Activated T-cell treated with anti-CD3 and anti-CD28 coated beads, Interleukin-2, amount 50 U/mL, for 1 hour (primary cell): Measurements from ENCODE around the gene HOXC6.

ENCODE experiments used
- DNase-seq: peaks from one replicate; pipeline ENCODE4 v3.0.0-alpha.2; 2020

Gene HOXC6

DNA sequence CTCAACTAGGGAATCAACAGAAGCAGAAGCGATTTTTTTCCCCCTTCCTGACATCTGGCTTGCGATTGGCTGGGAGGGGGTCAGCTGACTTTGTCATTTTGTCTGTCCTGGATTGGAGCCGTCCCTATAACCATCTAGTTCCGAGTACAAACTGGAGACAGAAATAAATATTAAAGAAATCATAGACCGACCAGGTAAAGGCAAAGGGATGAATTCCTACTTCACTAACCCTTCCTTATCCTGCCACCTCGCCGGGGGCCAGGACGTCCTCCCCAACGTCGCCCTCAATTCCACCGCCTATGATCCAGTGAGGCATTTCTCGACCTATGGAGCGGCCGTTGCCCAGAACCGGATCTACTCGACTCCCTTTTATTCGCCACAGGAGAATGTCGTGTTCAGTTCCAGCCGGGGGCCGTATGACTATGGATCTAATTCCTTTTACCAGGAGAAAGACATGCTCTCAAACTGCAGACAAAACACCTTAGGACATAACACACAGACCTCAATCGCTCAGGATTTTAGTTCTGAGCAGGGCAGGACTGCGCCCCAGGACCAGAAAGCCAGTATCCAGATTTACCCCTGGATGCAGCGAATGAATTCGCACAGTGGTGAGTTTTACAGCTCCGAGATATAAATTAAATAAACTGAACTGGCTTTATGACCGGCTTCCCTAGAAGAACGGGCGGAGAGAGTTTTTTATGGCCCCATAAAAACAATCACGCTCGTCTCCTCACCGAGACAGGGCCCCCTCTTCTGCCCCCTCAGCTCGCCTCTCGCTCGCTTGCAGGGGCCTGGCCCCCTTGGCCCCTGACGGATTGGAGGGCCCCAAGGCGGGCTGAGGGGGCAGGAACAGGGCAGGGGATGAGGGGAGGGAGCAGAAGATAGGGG lies at the start of gene HOXC6:
TSS of gene HOXC6 (plus strand) at position 127 of the 888 bp plus-strand sequence. CDS start at position 209, 82 bp downstream.
- DNase-seq, result no peak

DNA sequence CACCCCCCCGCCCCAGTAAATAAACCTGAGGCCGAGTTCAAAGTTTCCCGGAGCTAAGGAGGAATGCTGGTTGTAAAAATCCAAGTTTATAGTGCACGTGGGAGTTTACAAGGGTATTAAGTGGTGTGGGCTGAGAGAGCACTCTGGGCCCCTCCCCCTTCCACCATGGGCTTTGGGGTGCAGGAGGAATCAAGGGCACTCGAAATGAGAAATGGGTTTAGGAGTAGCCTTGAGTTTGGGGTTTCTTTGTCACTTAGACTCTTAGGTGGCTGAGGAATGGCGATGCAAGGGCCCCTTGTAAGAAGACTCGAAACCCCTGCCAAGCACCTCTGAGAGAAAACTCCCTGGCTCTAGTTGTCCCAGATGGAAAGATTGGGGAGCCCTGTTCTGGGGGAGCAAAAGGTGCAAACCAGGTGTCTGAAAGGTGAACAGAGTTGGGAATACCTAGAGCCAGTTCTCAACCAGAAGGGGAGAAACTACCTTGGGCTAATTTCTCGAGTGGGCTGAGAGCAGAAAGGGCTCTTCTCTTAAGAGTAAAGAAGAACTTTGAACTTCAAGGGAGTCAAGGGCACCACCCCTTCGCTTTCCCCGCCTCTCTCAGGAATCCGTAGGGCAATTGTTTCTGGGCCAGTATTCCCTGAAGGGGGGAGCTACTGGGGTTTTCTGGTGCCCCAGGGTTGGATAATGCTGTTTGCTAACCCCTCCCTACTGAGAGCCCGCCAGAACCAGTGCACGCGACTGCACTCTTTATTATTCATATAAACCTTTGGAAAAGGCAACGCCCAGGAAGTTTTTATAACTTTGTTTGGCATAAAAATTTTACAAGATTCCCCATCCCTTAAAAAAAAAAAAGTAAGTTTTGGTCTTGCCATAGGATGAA lies 49.5 kb upstream of the HOXC6 start:
- no peak for DNase-seq

DNA sequence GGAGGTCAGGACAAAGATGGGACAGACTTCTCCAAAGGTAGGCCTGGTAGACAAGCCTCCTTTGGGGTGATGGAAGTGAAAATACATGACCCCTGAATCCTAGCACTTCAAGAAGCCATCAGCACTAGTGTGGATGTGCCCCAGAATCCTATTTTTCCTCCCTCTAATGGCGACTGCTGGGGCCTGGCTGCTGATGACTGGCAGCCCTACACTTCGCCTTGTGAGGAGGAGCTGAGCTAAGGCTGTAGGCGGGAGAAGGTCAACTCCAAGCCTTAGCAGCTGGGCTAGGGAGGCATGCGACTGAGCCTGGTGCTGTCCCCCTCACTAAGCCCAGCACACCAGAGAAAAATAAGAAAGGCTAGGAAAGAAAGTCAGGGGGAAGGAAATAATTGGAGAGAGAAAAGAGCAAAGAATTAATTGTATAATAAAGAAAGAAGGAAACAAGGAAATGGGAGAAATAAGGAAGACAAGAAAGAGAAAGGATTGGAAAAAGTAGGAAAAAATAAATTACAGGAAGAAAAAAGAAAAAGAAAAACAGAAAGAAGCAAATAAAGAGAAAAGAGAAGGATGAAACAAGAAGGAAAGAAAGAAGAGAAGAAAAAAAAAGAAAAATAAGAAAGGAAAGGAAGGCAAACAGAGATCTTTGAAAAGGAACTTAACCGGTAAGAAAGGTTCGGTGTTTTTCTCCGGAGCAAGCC lies 48.0 kb upstream of the HOXC6 start:
- no peak for DNase-seq

DNA sequence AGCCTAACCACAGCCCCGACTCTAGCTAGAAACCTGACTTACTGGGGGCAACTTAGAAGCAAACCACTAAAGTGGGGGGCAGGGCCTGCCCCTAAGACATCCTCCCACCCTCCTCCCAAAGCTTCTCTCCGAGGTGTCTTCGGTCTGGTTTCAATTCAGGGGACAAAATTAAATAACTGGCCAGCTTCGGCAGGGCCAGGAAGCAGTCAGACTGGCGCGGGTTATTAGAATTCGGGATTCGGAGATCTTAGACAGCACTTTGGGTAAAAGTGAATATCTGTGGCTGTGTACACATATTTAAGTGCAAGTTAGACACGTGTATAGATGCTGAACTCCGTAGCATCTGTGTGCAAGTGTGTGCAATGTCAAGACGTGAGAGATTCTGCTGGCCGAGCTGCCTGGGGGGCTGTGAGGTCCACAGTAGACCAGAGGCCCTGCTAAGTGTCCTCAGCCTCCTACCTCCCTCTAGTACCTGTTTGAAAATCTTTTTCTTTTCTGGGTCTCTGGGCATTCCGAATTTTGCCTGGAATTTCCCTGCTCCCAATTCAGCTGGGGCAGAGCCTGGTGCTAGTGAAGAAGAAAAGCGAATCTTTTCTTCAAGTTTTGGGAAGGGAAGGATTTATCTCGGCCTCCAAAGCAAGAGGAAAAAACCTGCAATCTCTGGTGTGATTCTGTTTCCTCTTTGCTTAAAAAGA lies 47.3 kb upstream of the HOXC6 start:
- no peak for DNase-seq

DNA sequence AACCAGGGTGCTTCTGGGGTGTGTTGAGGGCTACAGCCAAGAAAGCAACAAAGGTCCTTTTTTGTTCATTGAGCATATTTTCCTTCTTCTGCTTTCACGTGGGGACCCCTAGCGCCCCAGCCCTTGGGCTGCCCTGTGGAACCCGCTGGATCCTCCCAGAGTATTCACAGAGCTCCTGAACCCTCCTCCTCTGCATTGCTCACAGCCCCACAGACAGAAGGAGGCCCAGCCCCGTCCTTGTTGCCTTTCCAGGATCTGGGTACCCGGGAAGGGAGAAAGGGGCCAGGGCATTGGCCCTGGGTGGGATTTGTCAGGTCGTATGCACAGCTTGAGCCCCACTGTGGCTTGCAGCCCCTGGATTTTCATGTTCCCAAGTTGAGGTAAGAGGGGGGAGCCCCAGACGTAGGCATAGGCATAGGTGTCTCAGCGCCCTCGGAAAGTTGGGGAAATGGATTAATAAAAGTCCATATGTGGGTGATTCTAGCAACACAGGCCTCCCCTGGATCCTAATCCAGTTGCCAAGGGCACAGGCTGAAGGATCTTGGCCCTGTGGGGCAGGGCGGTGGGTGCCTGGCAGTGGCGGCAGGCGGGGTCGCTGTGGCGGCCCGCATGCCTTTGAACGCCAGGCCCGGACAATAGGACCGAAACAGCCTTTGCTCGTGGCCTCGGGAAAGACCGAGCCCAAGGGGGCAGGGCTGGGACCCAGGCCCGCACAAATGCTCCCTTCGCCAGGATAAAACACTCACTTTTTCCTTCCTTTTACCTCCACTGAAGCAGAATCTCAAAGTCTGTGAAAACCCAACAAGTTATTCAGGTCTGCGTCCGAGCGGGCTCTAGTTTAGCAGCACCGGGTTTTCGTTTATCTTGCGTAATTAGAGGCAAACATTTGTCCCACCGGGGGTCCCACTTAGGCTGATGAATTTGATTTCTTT lies 46.3 kb upstream of the HOXC6 start:
- DNase-seq, result no peak

DNA sequence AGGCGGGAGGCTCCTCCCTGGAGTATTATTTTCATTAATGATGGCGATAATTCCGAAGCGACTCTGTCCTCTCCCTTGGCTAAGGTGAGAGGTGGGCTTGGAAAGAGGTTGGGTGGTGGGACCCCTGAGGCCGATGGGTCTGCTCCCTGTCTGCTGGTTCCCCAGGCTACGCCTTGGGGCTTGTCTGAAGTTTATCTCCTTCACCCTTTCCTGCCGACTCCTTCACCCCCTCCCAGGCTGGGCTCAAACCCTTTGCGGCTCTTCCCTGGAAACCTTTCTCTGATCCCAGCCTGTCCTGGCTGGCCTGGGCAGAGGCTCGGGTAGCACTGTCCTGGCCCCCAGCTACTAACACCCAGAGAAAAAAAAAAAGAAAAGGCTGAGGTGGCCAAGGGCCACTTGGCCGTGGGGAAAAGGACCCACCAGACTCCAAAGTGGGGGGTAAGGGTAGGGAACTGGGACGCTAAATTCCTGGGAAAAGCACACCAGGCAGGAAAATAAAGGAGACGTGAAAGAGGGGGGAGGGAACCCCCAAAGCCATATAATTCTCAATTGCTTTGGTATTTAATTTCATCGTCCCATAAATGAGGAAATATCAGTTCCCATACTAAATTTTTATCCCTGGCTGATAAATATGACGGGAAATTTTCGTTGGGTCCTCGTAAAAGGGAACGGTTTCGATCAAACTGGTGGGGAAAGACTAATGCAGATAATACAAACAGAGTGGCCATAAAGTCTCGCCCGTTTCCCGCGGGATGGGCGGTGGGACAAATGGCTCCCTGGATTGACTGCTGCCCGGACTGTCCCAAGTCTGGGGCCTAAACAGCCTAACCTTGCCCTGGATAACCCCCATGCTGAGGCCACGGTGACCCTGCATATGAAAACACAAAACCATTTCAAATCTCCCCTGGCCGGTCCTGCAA lies 45.3 kb upstream of the HOXC6 start:
- no peak for DNase-seq

DNA sequence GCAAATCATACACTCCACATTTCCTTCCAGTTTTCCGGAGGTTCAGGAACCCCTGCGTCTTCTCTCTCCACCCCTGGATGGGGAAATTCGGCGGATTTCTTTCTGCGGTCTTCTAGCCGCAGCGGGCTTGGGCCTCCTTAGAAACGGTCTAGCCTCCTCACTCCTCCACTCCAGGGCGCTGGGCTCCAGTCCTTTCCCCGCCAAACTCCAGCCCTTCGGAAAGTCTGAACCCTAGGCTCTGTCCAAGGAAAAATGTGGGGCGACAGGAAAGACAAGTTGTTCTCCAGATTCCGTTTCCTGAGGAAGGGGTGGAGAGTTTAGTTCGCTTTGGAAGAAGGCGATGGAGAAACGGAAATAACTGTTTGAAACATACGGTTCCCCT lies 44.7 kb upstream of the HOXC6 start:
- DNase-seq, result no peak

DNA sequence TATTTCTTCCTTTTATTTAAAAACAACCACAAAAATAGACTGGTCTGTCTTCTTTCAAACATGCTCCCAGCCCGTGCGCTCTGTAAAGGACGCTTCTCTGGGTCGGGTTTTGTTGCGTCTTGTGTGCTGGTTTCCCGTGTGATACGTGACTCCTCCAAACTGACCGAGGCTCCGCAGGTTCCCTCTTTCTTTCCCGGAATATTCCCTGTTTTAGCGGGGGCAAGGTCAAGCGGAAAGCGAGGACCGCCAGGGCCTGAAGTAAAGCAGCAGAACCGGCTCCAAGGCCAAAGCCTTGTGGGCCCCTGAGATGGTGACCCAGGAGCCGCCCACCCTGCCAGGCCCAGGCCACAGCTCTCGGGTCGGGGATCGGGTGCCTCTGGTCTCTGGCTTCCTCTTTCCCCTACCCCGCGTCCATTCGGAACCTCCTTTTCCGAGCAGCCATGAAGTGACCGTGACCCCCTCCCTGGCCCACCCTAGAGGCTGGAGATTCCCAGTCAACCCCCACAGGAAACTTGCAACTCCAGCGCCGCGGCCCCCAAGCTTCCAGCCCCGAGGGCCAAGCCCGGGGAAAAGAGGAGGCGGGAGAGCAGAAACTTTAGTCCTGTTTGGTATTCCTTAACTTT lies 44.2 kb upstream of the HOXC6 start:
- DNase-seq, result no peak

DNA sequence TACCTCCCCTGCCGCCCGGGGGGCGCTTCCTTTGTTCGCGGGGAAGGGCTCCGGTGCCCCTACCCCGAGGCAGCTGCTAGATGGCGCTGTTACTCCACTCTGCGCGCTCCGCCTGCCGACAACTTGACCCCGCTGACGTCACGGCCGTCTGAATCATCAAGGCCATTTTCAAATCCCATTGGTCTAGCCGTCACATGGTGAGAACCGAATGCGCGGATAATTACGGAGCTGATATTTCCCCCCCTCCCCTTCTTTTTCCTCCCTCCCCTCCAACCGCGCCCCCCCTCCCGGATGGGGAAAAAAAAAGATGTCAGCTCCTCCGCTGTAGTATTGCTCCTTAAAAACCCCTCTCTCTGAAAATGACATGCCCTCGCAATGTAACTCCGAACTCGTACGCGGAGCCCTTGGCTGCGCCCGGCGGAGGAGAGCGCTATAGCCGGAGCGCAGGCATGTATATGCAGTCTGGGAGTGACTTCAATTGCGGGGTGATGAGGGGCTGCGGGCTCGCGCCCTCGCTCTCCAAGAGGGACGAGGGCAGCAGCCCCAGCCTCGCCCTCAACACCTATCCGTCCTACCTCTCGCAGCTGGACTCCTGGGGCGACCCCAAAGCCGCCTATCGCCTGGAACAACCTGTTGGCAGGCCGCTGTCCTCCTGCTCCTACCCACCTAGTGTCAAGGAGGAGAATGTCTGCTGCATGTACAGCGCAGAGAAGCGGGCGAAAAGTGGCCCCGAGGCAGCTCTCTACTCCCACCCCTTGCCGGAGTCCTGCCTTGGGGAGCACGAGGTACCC lies 43.1 kb upstream of the HOXC6 start, which contains the start of gene HOXC10:
TSS of gene HOXC10 (plus strand) at position 246 of the 791 bp plus-strand sequence. CDS start at position 360, 114 bp downstream.
- peak; percentile 73 for DNase-seq

DNA sequence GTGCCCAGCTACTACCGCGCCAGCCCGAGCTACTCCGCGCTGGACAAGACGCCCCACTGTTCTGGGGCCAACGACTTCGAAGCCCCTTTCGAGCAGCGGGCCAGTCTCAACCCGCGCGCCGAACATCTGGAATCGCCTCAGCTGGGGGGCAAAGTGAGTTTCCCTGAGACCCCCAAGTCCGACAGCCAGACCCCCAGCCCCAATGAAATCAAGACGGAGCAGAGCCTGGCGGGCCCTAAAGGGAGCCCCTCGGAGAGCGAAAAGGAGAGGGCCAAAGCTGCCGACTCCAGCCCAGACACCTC lies 42.6 kb upstream of the HOXC6 start:
- no peak for DNase-seq

DNA sequence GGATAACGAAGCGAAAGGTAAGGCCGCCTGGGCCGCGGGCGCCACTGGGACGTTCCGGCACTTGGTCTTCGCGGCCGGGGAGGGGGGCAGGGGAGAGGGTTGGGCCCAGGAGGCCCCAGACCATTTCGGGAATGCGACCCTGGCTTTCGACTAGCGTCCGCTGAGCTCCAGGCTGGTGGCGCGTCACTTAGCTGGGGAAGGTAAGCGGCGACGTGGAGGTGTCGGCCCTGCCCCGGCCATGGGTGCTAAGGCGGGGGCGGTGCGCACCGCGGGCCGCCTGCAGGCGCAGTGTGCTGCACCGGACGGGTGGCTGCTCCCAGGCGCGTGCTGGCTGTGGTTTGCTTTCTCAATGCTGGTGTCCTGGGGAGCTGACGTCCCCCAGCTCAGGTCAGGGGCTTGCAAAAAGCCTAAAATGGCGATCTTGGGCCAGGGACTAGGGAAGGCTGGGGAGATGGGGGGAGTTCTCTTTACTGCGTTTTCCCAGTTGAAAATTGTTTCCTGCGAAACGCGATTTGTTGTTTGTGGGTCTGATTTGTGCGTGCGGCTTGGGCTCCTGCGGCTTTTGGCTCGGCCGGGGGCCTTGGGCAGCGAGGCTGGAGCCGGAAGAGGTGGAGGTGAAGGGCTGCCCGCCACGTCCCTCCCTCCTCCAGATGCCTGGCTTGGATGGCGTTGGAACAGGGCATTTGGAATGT lies 42.1 kb upstream of the HOXC6 start:
- no peak for DNase-seq

DNA sequence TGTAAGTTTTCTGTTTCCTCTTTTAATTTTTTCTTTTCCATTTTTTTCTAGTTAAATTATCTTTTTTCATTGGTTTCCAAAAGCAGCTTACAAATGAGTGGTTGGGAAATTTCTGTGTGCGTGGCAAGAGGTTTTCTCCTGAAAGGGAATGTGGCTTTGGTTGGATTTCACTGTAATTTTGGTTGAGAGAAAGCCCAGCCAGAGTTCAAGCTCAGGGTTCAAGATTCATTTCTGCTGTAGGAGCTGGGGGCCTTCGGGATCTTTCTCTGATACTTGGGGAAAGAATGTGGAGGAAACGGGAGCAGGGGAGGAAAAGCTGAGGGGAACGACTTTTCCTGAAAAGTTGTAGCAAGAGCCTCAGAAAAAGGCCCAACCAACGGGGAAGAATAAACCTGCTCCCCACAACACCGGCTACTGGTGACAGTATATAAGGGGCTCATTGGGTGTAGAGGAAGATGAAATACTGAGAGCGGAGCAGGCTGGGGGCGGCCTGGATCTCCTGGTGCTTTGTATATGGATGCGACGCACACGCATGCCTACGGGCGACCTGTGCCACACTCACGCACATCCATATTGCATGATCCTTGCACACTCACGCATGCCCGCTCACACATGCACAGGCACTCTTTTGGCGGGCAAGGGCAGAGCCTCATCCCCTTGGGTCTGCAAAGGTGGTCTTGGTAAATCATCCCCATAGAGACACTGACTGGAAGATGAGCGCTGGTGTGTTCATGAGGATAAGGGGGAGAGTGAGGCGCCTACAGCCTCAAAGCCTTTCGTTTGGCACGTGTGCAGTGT lies 41.4 kb upstream of the HOXC6 start:
- no peak for DNase-seq

DNA sequence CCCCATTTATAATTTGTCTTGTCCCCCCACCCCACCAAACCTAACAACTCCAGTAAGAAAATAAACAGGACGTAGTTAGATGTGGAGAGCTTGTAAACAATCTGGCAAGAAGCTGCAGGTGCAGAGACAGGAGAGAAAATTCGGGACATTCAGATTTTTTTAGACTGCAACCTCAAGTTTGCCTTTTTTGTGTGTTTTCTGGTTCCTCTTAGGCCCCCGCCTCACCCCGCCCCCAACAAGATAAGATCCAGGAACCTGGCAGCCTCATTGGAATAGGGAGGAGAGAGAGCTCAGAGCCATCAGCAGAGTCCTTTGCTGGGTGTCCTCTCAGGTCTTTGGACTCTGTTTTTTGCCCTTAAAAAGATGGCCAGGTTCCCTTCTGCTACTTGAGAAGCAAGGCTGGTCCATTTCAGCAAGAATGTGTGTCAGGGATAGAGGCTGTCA lies 40.4 kb upstream of the HOXC6 start:
- no peak for DNase-seq

DNA sequence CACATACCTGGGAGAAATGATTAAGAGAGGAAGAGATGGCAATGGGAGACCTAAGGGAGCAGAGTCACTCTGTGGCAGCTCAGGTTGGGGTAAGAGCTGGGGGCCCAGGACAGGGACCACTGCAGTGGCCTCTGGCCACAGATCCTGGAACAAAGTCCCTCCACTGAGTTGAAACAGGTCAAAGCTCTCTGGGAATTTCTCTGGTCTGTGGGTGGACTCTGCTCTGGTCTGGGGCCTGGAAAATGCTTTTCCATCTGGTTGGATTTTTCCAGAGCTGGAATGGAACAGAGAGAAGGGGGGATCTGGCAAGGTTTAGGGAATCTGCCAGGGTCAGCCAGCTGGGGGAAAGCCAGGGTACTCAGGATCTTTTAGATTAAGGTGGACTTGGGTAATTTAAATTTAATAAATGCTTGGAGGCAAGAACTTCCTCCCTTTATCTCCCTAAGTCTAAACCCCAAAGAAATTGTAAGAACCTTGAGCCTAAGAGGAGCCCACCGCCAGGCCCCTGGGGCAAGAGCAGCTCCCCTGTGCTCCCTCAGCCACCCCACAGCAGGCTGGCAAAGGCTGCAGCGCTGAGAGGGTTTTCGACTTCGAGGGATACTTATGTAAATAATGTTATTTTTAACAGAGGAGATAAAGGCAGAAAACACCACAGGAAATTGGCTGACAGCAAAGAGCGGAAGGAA lies 39.6 kb upstream of the HOXC6 start:
- DNase-seq, result no peak

DNA sequence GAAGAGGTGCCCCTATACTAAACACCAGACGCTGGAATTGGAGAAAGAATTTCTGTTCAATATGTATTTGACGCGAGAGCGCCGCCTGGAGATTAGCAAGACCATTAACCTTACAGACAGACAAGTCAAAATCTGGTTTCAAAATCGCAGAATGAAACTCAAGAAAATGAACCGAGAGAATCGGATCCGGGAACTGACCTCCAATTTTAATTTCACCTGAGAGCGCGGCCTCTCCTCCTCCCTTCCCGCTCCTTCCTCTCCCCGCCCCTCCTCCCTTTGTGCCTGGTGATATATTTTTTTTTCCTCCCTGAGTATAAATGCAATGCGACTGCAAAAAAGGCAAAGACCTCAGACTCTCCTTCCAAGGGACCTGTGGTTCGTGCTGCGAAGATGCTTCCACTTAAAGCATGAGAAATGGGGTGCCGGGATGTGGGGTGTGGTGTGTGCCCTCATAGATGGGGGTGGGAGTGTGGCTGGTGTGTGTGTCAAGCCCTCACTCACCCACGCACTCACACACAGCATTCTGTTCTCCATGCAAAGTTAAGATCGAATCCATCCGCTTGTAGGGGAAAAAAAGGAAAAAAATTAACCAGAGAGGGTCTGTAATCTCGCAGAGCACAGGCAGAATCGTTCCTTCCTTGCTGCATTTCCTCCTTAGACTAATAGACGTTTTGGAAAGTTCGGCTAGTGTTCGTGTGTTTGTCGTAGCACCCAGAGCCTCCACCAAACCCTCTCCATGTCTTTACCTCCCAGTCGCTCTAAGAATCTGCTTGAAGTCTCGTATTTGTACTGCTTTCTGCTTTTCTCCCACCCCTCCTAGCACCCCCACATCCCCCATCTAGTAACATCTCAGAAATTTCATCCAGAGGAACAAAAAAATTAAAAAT lies 38.8 kb upstream of the HOXC6 start:
- DNase-seq, result no peak
